BE2C (cell line): ENCODE measurements around the gene CAPSL.
A peak's percentile ranks its signal among the peaks of the same experiment; 100 is the strongest.

ENCODE experiments used
- DNase-seq: peaks from one replicate; pipeline ENCODE4 v3.0.0-alpha.2; 2020
- H3K27me3 ChIP-seq: fragments of 250-450 bp; sonication (Bioruptor Pico); 2 replicates; pipeline ENCODE4 v1.5.1; 2020; ENCODE audit warnings: mild to moderate bottlenecking
- H3K36me3 ChIP-seq: fragments of 250-450 bp; sonication (Bioruptor Pico); 2 replicates; pipeline ENCODE4 v1.5.1; 2020; ENCODE audit warnings: mild to moderate bottlenecking
- H3K4me1 ChIP-seq: fragments of 250-450 bp; sonication (Bioruptor Pico); 2 replicates; pipeline ENCODE4 v1.5.1; 2020
- H3K4me3 ChIP-seq: 2 replicates; pipeline ENCODE4 v1.5.1; 2011; ENCODE audit warnings: low read depth, low read length
- H3K9me3 ChIP-seq: fragments of 250-450 bp; sonication (Bioruptor Pico); 2 replicates; pipeline ENCODE4 v1.5.1; 2020
- TF ChIP-seq, protein P1 (sequence below): IDR thresholded peaks from 2 replicates; pipeline ENCODE4 v1.5.1; 2012; ENCODE audit warnings: mild to moderate bottlenecking, low read depth, low read length

The CAPSL gene

DNA sequence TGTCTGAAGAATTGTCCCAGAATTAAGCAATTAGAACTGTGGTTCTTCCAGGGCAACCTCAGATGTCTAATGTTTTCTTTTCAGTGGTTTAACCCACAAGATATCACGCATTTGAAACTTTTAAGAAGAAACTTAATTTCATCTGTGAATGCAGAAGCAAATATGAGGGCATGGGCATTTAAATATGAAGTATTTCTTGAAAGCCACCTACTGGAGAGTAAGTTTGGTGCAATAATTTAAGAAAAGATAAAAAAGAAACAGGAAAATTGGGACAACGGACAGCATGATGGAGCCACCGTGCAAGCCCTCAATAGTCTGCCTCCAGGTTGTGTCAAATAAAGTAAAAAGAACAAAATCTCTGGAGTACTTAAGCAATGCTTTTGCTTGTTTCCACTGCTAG, 1.2 kb upstream of the CAPSL start:
- Histone ChIP-seq H3K4me1 (no peaks in the 10 kb centered on the region), H3K4me3 (no peak overlapping the region), H3K36me3 (no peaks in the 10 kb centered on the region), H3K27me3 (no peaks in the 10 kb centered on the region), H3K9me3 (no peaks in the 10 kb centered on the region)
- TF ChIP-seq, protein P1, sequence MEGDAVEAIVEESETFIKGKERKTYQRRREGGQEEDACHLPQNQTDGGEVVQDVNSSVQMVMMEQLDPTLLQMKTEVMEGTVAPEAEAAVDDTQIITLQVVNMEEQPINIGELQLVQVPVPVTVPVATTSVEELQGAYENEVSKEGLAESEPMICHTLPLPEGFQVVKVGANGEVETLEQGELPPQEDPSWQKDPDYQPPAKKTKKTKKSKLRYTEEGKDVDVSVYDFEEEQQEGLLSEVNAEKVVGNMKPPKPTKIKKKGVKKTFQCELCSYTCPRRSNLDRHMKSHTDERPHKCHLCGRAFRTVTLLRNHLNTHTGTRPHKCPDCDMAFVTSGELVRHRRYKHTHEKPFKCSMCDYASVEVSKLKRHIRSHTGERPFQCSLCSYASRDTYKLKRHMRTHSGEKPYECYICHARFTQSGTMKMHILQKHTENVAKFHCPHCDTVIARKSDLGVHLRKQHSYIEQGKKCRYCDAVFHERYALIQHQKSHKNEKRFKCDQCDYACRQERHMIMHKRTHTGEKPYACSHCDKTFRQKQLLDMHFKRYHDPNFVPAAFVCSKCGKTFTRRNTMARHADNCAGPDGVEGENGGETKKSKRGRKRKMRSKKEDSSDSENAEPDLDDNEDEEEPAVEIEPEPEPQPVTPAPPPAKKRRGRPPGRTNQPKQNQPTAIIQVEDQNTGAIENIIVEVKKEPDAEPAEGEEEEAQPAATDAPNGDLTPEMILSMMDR = no peak
- no peak for DNase-seq

DNA sequence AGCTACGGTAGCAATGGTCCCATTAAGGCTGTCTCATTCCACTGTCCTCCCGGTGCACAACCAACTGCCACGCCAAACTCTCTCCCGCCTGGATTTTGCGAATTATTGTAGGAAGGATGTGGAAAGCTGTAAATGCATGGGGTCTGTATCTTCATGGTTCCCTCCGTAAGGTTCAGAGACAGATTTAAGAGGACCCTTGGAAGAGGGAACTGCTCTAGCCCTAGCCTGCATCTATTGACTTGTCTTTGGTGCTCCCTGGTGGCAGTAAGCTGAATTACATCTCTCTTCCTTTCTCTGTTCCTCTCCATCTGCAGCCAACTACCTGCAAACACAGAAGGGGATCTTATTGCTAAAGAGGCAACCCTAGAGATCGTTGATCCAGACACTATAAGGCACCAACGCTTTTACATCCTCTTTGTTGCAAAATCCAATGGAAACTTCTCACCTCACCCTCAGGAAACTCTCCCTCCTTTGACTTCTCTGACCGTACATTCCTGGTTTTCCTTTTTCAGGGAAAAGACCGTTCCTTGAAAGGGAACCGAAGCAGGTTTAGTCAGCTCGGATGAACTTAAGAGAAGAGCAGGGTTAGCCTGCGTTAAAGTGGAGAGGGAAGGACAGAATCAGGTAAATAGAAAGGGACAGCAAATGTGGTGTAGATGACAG, 11.9 kb downstream of the CAPSL start:
- Histone ChIP-seq H3K9me3 (no peaks in the 10 kb centered on the region), H3K27me3 (peaks cover 13% of the 10 kb centered on the region), H3K4me3 (no peak overlapping the region), H3K4me1 (no peaks in the 10 kb centered on the region; the same call in 1 of the 2 replicates), H3K36me3 (no peaks in the 10 kb centered on the region)
- peak; percentile 53 for DNase-seq
- TF ChIP-seq, protein P1 = peak; percentile 86

DNA sequence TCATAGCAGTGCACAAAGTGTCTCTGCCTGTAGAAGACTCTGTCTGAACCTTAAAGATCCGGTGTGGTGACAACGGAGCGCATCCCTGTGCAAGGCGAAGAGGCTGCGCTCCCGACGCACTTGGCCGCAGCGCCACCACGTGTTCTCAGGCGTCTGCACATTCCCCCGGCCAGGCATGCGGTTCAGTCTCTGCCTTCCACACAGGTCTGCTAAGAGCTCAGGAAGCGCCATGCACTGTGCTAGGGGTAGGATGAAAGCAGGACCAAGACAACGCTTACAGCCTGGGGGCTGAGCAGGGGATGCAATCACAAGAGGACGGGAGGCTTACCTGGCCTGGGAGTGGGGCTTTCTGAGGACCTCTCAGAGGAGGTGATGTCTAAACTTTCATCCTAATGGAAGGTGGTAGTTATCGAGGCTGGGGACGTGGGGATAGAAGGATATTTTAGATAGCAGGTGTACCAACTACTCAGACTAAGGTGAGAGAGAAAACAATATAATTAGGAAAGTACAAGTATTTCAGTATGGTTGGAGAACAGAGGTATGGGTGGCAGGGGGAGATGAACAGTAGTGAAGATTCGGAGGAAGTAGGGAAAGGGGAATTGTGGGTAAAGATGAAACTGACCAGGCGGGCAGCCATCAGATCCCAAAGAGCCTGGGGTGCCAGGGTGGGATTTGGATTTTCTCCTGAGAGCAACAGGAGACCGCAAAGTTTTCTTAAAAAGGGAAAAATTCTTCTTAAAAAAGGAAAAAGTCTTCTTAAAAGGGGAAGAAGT, 13.3 kb downstream of the CAPSL start:
- Histone ChIP-seq H3K27me3 (peaks cover 13% of the 10 kb centered on the region), H3K36me3 (no peaks in the 10 kb centered on the region), H3K4me1 (no peaks in the 10 kb centered on the region; the same call in 1 of the 2 replicates), H3K4me3 (no peak overlapping the region), H3K9me3 (no peaks in the 10 kb centered on the region)
- TF ChIP-seq, protein P1 = peak; percentile 63
- DNase-seq = peak; percentile 59

DNA sequence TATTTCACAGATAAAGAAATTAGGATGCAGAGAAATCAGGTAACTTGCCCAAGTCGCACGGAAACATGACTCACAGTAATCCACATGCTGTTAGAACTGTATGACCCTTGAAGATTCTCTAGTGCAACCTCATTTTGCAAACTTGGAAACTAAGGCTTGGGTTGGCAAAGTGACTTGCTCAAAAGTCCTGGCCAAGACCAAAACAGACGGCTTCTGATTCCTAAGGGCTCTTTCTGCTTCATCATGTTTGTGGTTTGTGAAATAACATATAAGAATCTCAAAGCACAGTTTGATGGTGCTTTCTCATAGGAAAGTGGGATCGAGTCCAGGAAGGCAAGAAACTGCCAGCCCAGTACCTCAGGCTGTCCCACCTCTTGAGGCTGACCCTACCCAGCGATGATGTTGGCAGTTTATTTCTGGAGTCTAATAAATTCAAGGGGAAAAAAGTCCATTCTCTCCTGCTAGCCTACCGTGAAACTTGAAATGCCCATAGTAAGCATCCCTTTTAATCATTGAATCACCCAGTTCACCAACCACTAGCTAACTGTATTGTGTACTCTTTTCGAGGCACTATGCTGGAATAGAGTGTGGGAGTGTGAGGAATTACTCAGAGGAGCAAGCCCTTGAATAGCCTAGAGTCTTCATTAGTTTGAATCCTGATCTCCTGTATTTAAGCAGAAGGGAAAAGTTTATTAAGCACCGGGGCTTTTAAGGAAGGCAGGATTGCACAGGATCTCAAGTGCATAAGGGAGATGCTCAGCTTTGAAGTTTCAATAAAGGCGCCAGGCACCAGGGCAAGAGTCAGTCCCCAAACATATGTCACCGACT, 14.1 kb downstream of the CAPSL start:
- Histone ChIP-seq H3K36me3 (no peaks in the 10 kb centered on the region), H3K27me3 (peaks cover 13% of the 10 kb centered on the region), H3K9me3 (no peaks in the 10 kb centered on the region), H3K4me3 (no peak overlapping the region), H3K4me1 (no peaks in the 10 kb centered on the region; the same call in 1 of the 2 replicates)
- no peak for DNase-seq
- TF ChIP-seq, protein P1 = no peak

DNA sequence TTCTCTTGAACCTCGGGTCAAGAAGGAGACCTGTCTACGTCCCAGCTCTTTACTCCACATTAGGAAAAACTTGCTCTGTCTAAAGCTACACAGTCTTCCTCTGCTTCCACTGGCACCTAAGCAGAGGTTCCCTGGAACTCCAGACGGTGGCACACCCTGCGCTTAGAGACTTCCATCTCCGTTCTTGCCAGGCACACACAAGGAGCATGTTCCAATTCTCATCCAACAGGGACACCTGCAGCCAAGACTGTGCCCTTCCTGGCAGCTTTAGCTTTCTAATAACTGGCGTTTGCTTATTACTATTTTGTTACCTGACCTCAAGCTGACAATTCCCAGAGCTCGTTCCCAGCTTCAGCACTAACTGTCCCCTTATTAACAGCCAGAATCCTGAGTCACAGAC, 16.0 kb downstream of the CAPSL start:
- TF ChIP-seq, protein P1 = no peak
- Histone ChIP-seq H3K9me3 (no peaks in the 10 kb centered on the region), H3K4me3 (no peak overlapping the region), H3K36me3 (no peaks in the 10 kb centered on the region), H3K27me3 (peaks cover 13% of the 10 kb centered on the region), H3K4me1 (no peaks in the 10 kb centered on the region; the same call in 1 of the 2 replicates)
- no peak for DNase-seq
